Kidney (tissue), 14 donors: ENCODE measurements around the gene FAM181A. TPM values are rescaled to one million over a fixed set of nuclear protein-coding genes. Genes with fewer than 3 reads are reported as not detected.

Source experiments
- DNase-seq, 5 donors: peaks; one replicate each; pipeline ENCODE4 v3.0.0-alpha.2; 2013 to 2020
- FAIRE-seq: peaks from 2 replicates; lab custom pipeline; 2012; peaks lifted over from hg19 to GRCh38; lab: Jason Lieb, UNC
- H3K27ac ChIP-seq, 2 donors: one replicate each; pipeline ENCODE4 v1.7.0; 2013; ENCODE audit warnings: low read depth in 2 of 2, low read length in 2 of 2, inconsistent platforms in 1 of 2
- H3K27me3 ChIP-seq: one replicate; pipeline ENCODE4 v1.7.1; 2013; ENCODE audit warnings: low read length, inconsistent platforms; ENCODE audit not compliant: control insufficient read depth, insufficient read depth
- H3K36me3 ChIP-seq, 3 donors: one replicate each; pipeline versions ENCODE4 v1.7.0 to v1.7.1; 2013; ENCODE audit warnings: low read length in 3 of 3, control low read depth in 1 of 3, inconsistent platforms in 1 of 3; ENCODE audit not compliant: insufficient read depth in 3 of 3, control insufficient read depth in 2 of 3
- H3K4me1 ChIP-seq, 3 donors: one replicate each; pipeline versions ENCODE4 v1.7.0 to v1.7.1; 2013; ENCODE audit warnings: low read length in 3 of 3, inconsistent platforms in 1 of 3, low read depth in 1 of 3; ENCODE audit not compliant: control insufficient read depth in 2 of 3, insufficient read depth in 2 of 3
- H3K4me3 ChIP-seq, 3 donors: one replicate each; pipeline versions ENCODE4 v1.7.0 to v1.8.1; 2013; ENCODE audit warnings: low read length in 3 of 3, control low read depth in 1 of 3, inconsistent platforms in 1 of 3
- H3K9ac ChIP-seq, 3 donors: one replicate each; pipeline versions ENCODE4 v1.7.0 to v1.7.1; 2013; ENCODE audit warnings: low read length in 3 of 3, control low read depth in 1 of 3, inconsistent platforms in 1 of 3
- H3K9me3 ChIP-seq, 3 donors: one replicate each; pipeline versions ENCODE4 v1.7.0 to v1.7.1; 2013; ENCODE audit warnings: low read length in 3 of 3, control low read depth in 1 of 3, inconsistent platforms in 1 of 3; ENCODE audit not compliant: control insufficient read depth in 2 of 3, insufficient read depth in 1 of 3
- CTCF ChIP-seq: IDR thresholded peaks from 3 replicates; pipeline ENCODE4 v1.5.1; 2012; ENCODE audit warnings: mild to moderate bottlenecking, moderate library complexity, borderline replicate concordance; ENCODE audit not compliant: insufficient read depth; ENCODE audit errors: extremely low read depth
- intact Hi-C: fragments of 100-400 bp; cut with DNase I; formaldehyde crosslinking; loops from one replicate; pipeline ENCODE4 v1.11.1; 2022
- polyA plus RNA-seq: library from polyadenylated mRNA; stranded (reverse); fragments of 350-450 nt; fragmentation: Illumina TruSeq; extraction: RNeasy Lipid Tissue Mini Kit (QIAGEN cat#74804); gene quantifications from one replicate; pipeline ENCODE4 v1.2.3, GENCODE V29; 2014; ENCODE audit warnings: low read depth, low replicate concordance; ENCODE audit not compliant: insufficient read depth
- total RNA-seq: library from RNA; stranded (reverse); fragmentation: NEBNext Ultra II Directional; extraction: Animal tissue kit (Norgen Biotek cat#: 25700); gene quantifications from one replicate; pipeline ENCODE4 v1.2.1, GENCODE V29; 2021
- donor health status: control.
- donor health status: control.
- donor health status: control.
- donor health status: control.
- donor health status: control.
- donor health status: DM: yes; HTN: yes; CAD: no.
- donor health status: Normal renal cell carcinoma (clear cell type).

FAM181A gene
- total and polyA plus RNA-seq, 2 donors from 2014 or later: not detected

GRCh38 chr14:93943052-93943451 lies 15.9 kb downstream of the FAM181A start:
- intact Hi-C loops: no loop called here
- Histone ChIP-seq H3K36me3 (no peaks in the 10 kb centered on the region), H3K27ac (no peak overlapping the region), H3K4me1 (peaks cover 0 to 5% (median 0%) of the 10 kb centered on the region in 3 donors), H3K4me3 (no peak overlapping the region), H3K9me3 (no peaks in the 10 kb centered on the region), H3K27me3 (peaks cover 12% of the 10 kb centered on the region), H3K9ac (no peak overlapping the region)
- no peak for TF ChIP-seq CTCF
- DNase-seq (no peak), FAIRE-seq (no peak)

- H3K4me1 ChIP-seq: peaks cover 0 to 5% (median 0%) of the 10 kb centered on the region in 3 donors
- H3K27me3 ChIP-seq: peaks cover 7% of the 10 kb centered on the region
- no peak overlapping the region for H3K9ac ChIP-seq
- FAIRE-seq (no peak), DNase-seq (no peak)
- H3K9me3 ChIP-seq: no peaks in the 10 kb centered on the region
- no peak overlapping the region for H3K4me3 ChIP-seq
- H3K27ac ChIP-seq: no peak overlapping the region
- no peak for TF ChIP-seq CTCF
- no peaks in the 10 kb centered on the region for H3K36me3 ChIP-seq
- intact Hi-C loops: no loop called here
Measured at GRCh38 chr14:93943930-93944329, 16.8 kb downstream of the FAM181A start.

- H3K27ac ChIP-seq: no peak overlapping the region
Measured at GRCh38 chr14:93944348-93945069, 17.4 kb downstream of the FAM181A start.

More at GRCh38 chr14:93944348-93945069, 17.4 kb downstream of the FAM181A start:
- TF ChIP-seq CTCF: no peak
- DNase-seq (no peak), FAIRE-seq (no peak)
- Histone ChIP-seq H3K4me1 (no peaks in the 10 kb centered on the region), H3K4me3 (no peak overlapping the region), H3K27me3 (peaks cover 4% of the 10 kb centered on the region), H3K36me3 (no peaks in the 10 kb centered on the region), H3K9ac (no peak overlapping the region), H3K9me3 (no peaks in the 10 kb centered on the region)
- intact Hi-C loops: loop anchor here (5.0 kb wide), 1 partner anchor 53 kb away; the partner anchor contains the start of gene CCDC197
